GM21825 (cell line): ENCODE results near the gene PAQR9.
"Not testable (repeated sequence)": the region's sequence is repeated elsewhere in the genome, so short reads cannot be mapped to it uniquely, and the experiment has no call there.

ENCODE experiments used
- ATAC-seq: cut with Tn5 transposase; IDR thresholded peaks from one replicate; pipeline ENCODE4 v1.9.1; 2021; ENCODE audit warnings: mild to moderate bottlenecking, moderate library complexity; ENCODE audit not compliant: unreplicated experiment

The PAQR9 gene, protein sequence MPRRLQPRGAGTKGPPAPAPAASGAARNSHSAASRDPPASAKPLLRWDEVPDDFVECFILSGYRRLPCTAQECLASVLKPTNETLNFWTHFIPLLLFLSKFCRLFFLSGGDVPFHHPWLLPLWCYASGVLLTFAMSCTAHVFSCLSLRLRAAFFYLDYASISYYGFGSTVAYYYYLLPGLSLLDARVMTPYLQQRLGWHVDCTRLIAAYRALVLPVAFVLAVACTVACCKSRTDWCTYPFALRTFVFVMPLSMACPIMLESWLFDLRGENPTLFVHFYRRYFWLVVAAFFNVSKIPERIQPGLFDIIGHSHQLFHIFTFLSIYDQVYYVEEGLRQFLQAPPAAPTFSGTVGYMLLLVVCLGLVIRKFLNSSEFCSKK

DNA sequence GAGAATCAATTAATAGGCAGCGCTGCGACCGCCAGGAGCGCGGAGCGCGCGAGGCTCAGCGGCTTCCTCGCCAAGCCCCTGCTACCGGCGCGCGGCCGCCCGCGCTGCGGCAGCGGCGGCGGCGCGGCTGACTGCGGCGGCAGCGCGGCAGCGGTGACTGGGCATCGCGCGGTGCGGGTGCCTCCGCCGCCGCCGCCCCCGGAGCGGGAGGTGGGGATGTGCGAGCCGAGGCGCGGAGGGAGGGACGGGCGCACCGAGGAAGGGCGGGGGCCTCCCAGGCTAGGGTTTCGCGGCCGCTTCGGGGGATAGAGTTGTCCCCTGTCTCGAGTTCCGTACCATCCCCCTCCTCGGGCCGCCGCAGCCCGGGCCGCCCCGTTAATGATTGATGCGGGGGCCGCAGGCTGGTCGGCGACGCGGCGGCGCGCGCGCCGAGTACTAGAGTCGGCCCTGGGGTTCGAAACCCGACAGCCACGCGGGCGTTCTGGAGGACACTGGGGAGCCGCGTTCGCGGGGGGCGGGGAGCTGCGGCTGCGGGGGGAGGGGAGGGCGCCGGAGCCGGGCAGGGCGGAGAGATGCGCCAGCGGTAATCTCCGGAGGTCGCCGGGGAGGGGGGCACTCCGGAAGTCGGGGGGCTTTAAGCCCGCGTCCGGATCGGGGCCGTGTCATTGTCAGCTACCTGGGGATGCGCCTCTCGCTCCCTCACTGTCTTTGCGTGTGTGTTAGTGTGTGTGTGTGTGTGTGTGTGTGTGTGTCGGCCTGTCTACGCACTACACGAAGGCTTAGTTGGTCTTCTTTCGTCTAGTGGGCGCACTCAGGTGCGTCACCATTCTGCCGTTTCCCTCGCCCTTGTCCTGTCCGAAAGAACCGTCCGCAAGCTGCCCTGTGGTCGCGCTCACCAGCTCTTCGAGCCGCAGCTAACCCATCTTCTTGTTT lies at the start of gene PAQR9:
PAQR9 (minus strand) TSS at position 159 of the 933 bp plus-strand sequence. CDS start 338 bp downstream, outside the sequence.
- ATAC-seq, result no peak

DNA sequence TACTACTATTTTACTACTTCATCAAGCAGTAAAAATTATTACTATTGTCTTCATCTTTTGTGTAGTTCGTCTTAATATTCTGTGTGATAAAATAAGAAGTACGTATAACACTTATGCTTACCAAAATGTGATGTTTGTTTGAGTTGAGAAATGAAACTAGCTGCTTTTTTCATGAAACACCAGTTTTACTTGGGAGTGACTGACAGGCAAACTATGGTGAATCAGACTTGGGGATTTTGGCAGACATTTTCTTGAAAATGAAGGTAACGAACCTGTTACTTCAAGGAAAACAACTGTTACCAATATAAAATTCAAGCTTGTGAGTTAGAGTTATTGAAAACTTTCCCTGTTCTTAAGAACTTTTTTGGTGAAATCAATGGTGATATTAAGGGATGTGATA lies 48.2 kb upstream of the PAQR9 start:
- no peak for ATAC-seq

DNA sequence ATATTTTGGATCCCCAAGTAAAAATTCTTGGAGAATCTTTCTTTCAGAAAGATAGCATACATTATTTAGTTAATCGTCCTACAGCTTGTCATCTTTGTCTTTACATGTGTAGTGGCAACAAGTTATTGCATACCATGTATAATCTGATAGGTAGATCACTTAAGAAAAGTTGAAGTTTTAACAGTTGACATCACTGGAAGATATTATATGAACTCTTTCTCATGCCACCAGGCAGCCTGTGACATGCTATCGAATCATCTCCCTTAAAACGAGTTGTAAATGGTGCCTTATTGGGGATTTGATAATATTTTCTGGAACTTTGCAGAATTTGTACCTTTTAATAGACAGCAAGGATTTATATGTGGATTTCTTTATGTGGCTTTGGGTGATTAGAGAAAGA lies 46.5 kb upstream of the PAQR9 start:
- ATAC-seq, result no peak

DNA sequence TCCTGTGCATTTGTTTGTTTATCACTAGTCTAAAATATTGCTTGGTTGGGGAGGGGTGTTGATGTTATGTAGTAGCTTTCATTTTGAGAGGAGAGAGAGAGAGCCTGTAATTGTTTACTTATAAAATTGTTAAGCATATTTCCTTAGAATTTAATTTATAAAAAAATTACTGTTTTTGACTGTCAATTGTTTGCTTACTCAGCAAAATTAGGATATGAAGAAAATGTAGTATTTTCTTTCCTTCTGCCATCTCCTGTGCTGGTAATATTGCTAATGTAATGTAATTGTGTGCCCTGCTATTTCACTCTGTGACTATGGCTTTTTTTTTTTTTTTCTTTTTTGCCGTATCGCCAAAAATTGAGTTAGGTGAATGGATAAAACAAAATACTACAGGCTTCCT lies 41.3 kb upstream of the PAQR9 start:
- ATAC-seq, result no peak

DNA sequence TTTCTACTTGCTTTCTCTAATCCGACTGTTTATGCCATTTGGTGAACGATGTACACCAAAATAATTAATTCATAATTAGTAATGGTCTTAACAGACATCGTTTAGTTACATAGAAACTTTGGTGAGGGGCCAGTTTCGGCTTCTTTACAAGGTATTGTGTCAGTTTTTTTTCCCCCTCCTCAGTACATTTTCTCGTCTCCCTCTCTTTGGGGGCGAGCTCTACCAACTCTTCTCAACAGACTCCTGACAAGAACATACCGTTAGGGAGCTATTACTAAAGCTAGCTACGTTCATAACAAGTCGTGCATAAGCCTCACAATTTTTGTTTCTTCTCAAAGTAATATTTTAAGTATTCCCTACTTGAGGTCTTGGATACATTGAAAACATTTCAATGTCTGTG lies 39.3 kb upstream of the PAQR9 start:
- ATAC-seq, result no peak

GRCh38 chr3:143002083-143002712 lies 38.7 kb upstream of the PAQR9 start:
- peak; percentile 29 for ATAC-seq

DNA sequence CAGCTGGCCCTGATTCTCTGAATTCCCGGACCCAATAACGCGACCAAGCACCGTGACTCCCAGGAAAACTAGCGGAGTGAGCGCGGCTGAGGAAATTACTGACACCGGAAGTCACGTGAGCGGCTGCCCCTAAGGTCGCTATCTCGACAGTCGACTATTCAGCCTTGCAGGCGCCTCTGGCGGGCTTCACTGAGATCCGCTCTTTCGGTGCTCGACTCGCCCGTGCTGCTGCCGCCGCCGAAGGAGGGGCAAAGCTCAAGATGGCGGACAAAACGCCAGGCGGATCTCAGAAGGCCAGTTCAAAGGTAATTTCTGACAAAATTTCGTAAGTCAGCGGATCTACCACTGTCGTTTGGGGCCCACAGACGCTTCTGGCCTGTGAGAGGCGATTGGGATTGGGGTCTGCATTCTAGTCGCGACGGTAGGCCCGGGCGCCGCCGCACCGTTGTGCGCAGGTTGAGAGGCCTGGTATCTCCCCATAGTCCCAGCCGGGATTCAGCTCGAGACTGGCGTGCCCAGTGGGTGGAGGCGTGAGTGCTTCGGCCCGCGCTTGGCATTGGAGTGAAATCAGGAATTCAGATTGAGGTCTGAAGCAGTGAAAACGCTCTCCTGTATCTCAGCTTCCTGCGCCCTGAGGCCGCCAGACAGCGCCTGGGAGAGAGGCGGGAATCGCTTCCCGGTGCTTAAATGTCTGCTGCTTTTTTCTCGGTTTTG lies 38.1 kb upstream of the PAQR9 start, which contains the start of gene U2SURP:
U2SURP (plus strand) TSS at position 202 of the 714 bp plus-strand sequence; CDS start at position 261, 59 bp downstream.
- ATAC-seq, result peak; percentile 90

DNA sequence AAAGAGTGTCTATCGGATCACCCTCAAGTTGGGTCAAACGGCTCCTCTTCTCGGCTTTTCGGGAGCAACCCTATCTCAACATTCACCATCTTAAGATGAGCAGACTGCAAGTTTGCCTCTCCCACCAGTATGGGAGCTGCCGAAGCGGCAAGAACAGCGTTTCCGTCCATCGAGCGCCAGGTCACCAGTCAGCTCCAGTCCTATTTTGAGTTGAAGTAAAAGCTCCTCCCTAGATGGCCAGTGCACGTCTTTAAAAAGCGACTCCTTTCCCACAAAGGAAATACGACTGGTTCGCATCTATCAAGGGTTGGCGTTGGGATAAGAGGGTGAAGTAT lies 37.5 kb upstream of the PAQR9 start:
- ATAC-seq, result peak; percentile 58

GRCh38 chr3:143000528-143000927 lies 37.1 kb upstream of the PAQR9 start:
- no peak for ATAC-seq

GRCh38 chr3:142999881-143000280 lies 36.4 kb upstream of the PAQR9 start:
- ATAC-seq, result no peak

DNA sequence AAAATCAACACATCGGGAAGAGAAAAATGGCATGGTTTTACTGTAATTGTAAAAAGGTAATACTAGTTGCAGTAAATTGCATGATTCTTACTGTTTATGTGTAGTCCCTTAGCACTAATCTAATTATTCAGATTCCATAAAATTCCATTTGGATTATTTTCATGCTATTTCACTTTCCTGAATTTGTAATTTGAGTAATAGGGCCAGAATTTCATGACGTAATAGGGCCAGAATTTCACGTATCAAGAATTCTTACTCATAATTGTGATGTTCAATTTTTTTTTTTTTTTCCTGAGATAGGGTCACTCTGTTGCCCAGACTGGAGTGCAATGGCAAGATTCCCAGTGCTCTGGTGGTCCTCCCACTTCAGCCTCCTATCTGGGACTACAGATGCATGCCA lies 35.0 kb upstream of the PAQR9 start:
- no peak for ATAC-seq

GRCh38 chr3:142997330-142997729 lies 33.9 kb upstream of the PAQR9 start:
- no peak for ATAC-seq

DNA sequence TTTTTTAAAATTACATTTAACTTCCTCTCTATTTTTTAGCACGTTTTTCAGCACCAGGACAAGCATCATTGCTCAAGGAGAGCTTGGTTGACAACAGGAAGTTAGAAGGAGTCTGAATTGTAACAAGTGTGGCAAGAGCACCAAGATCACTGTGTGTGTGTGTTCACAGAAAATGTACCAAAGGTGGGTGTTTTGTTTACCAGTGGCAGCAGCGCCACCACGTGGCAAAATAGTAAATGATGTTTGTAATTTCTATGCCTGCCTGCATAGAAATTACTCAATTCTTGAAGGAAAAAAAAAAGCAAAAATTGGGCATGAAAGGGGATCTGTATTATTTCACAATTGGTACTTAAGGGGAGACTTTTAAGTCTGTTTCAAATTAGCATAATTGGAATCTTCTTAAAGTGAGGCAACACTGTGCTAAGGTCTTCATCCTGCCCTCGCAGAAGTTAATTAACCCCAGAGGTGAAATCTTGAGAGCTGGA lies 30.5 kb upstream of the PAQR9 start:
- no peak for ATAC-seq

GRCh38 chr3:142992323-142992722 lies 28.8 kb upstream of the PAQR9 start:
- no peak for ATAC-seq

DNA sequence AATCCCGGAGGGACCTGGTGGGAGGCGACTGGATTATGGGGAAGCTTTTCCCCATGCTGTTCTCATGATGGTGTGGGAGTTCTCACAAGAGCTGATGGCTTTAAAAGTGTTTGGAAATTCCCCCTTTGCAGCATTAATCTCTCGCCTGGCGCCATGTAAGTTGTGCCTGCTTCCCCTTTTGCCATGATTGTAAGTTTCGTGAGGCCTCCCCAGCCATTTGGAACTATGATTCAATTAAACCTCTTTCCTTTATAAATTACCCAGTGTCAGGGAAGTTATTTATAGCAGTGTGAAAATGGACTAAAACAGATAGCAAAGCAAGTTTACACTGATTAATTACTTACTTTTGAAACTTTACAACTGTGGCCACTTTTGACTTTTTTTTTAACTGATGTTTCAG lies 27.2 kb upstream of the PAQR9 start:
- no peak for ATAC-seq

DNA sequence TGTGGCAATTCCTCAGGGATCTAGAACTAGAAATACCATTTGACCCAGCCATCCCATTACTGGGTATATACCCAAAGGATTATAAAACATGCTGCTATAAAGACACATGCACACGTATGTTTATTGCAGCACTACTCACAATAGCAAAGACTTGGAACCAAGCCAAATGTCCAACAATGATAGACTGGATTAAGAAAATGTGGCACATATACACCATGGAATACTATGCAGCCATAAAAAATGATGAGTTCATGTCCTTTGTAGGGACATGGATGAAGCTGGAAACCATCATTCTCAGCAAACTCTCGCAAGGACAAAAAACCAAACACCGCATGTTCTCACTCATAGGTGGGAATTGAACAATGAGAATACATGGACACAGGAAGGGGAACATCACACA lies 25.4 kb upstream of the PAQR9 start:
- not testable (repeated sequence) for ATAC-seq

GRCh38 chr3:142988221-142988620 lies 24.7 kb upstream of the PAQR9 start:
- ATAC-seq, result not testable (repeated sequence)

DNA sequence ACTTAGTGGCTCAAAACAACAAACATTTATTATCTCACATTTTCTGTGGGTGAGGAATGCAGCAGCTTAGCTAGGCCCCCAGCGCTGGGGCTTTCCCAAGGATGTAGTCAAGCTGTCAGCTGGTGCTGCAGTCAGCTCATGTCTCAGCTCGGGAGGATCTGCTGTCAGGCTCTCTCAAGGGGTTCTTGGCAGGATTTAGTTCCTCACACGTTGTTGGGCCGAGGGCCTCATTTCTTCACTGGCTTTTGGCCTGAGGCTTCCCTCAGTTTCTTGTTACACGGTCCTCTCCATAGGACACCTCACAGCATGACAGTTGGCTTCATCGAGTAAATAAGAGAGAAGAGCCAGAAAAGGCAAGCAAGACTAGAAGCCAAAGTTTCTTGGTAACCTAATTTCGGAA lies 24.2 kb upstream of the PAQR9 start:
- ATAC-seq, result peak; percentile 56

- peak; percentile 52 for ATAC-seq
These were observed 23.7 kb upstream of the PAQR9 start for GRCh38 chr3:142987080-142987700.

DNA sequence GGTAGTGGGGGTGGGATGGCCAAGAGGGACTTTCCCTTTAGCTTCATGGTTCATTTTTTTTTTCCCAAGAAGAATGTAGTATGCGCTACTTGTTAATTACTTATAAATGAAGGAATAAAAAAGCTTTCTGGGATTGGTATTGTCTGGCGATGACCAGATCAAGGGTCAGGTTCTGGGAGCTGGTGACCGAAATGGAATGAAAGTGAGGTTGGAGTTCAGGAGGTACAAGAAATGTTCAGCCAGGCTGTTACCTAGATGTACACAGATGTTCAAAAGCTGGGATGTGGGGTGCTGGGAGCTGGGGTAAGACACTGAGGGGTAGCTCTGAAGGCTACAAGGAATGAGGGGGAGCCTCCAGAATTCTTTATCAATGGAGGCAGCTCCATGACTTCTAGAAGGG lies 20.8 kb upstream of the PAQR9 start:
- ATAC-seq, result no peak
